Esophagus muscularis mucosa (tissue), 4 donors: ENCODE measurements around the gene CLGN. TPM values are rescaled to one million over a fixed set of nuclear protein-coding genes. Genes with fewer than 3 reads are reported as not detected.

Experiments
- DNase-seq: peaks from one replicate; pipeline ENCODE4 v3.0.0-alpha.2; 2017; ENCODE audit errors: extremely low spot score
- H3K27ac ChIP-seq, 4 donors: fragments of 200-600 bp; sonication (generic); replicated peaks in 1 of 4; 1 replicate in 3 of 4; 2 replicates in 1 of 4; pipeline ENCODE4 v1.5.1; 2016 to 2019; ENCODE audit warnings: mild to moderate bottlenecking in 1 of 4
- H3K27me3 ChIP-seq, 4 donors: fragments of 200-600 bp; sonication (generic); one replicate each; pipeline versions ENCODE4 v1.5.1 to v1.6.0; 2016 to 2019
- H3K36me3 ChIP-seq, 4 donors: fragments of 200-600 bp; sonication (generic); one replicate each; pipeline ENCODE4 v1.5.1; 2016 to 2019
- H3K4me1 ChIP-seq, 4 donors: fragments of 200-600 bp; sonication (generic); one replicate each; pipeline ENCODE4 v1.5.1; 2016 to 2019
- H3K4me3 ChIP-seq, 4 donors: fragments of 200-600 bp; sonication (generic); 1 replicate in 2 of 4; 2 replicates in 2 of 4; pipeline ENCODE4 v1.5.1; 2016 to 2019; ENCODE audit warnings: mild to moderate bottlenecking in 4 of 4, moderate library complexity in 1 of 4
- H3K9me3 ChIP-seq, 4 donors: fragments of 200-600 bp; sonication (generic); 1 replicate in 3 of 4; 2 replicates in 1 of 4; pipeline ENCODE4 v1.5.1; 2016 to 2019
- EP300 ChIP-seq: sonication (generic); formaldehyde crosslinking; IDR thresholded peaks from one replicate; pipeline ENCODE4 v1.6.1; 2017; ENCODE audit warnings: antibody characterized with exemption
- POLR2A ChIP-seq: fragments of 450-650 bp; IDR thresholded peaks from one replicate; pipeline ENCODE4 v1.6.1; 2017; ENCODE audit warnings: antibody characterized with exemption, moderate library complexity, mild to moderate bottlenecking, low read depth
- POLR2AphosphoS5 ChIP-seq, 2 donors: sonication (generic); formaldehyde crosslinking; IDR thresholded peaks; one replicate each; pipeline ENCODE4 v1.6.1; 2017; ENCODE audit warnings: antibody characterized with exemption in 2 of 2
- WGBS: methylation state at CpG from one replicate; pipeline ENCODE4 v1.1.5; 2018; 5-methylcytosine and 5-hydroxymethylcytosine counted together
- intact Hi-C: fragments of 100-400 bp; cut with DNase I; formaldehyde crosslinking; loops from one replicate; pipeline ENCODE4 v1.15.1; 2023
- total RNA-seq, 4 donors: library from RNA; depleted of rRNA; stranded (reverse); fragments of >200 nt; gene quantifications; one replicate each; pipeline versions ENCODE4 v1.1.0 to v1.2.1, GENCODE V29; 2016
- TF ChIP-seq, protein P1 (sequence below), 3 experiments: fragments of 200-600 bp in 2 of 3; fragments of 450-650 bp in 1 of 3; sonication (generic) in 2 of 3; IDR thresholded peaks; one replicate each; pipeline ENCODE4 v1.5.1; 2017 to 2019; ENCODE audit warnings: antibody characterized with exemption in 3 of 3, mild to moderate bottlenecking in 2 of 3, moderate library complexity in 1 of 3

Gene CLGN
- total RNA-seq, 4 donors from 2014 or later = 1.8 to 2.8 (median 2.2) TPM

GRCh38 chr4:140353786-140354185, 73.7 kb downstream of the CLGN start:
- 57% methylated on average over 6 of the region's 6 CpGs for WGBS
- DNase-seq = no peak
- no peaks in the 10 kb centered on the region for H3K9me3 ChIP-seq
- no peaks in the 10 kb centered on the region for H3K36me3 ChIP-seq
- H3K27me3 ChIP-seq = no peaks in the 10 kb centered on the region
- TF ChIP-seq POLR2AphosphoS5 (IDR thresholded peaks at IDR 0.05) (no peak), POLR2A (no peak), EP300 (no peak)
- TF ChIP-seq, protein P1, sequence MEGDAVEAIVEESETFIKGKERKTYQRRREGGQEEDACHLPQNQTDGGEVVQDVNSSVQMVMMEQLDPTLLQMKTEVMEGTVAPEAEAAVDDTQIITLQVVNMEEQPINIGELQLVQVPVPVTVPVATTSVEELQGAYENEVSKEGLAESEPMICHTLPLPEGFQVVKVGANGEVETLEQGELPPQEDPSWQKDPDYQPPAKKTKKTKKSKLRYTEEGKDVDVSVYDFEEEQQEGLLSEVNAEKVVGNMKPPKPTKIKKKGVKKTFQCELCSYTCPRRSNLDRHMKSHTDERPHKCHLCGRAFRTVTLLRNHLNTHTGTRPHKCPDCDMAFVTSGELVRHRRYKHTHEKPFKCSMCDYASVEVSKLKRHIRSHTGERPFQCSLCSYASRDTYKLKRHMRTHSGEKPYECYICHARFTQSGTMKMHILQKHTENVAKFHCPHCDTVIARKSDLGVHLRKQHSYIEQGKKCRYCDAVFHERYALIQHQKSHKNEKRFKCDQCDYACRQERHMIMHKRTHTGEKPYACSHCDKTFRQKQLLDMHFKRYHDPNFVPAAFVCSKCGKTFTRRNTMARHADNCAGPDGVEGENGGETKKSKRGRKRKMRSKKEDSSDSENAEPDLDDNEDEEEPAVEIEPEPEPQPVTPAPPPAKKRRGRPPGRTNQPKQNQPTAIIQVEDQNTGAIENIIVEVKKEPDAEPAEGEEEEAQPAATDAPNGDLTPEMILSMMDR (IDR thresholded peaks at IDR 0.05) = no peak
- no peak overlapping the region for H3K4me3 ChIP-seq
- no peaks in the 10 kb centered on the region for H3K4me1 ChIP-seq
- intact Hi-C loops = no loop called here
- no peak overlapping the region for H3K27ac ChIP-seq

GRCh38 chr4:140351093-140352075, 76.1 kb downstream of the CLGN start:
- H3K9me3 ChIP-seq = no peaks in the 10 kb centered on the region
- no peak overlapping the region for H3K4me3 ChIP-seq
- 90% methylated on average over 28 of the region's 28 CpGs for WGBS
- no peak for DNase-seq
- intact Hi-C loops = no loop called here
- H3K4me1 ChIP-seq = no peaks in the 10 kb centered on the region
- H3K36me3 ChIP-seq = no peaks in the 10 kb centered on the region
- TF ChIP-seq, protein P1 (IDR thresholded peaks at IDR 0.05) = no peak
- no peak for TF ChIP-seq POLR2A
- TF ChIP-seq EP300 = no peak
- no peak for TF ChIP-seq POLR2AphosphoS5 (IDR thresholded peaks at IDR 0.05)
- H3K27me3 ChIP-seq = no peaks in the 10 kb centered on the region
- H3K27ac ChIP-seq = no peak overlapping the region

DNA sequence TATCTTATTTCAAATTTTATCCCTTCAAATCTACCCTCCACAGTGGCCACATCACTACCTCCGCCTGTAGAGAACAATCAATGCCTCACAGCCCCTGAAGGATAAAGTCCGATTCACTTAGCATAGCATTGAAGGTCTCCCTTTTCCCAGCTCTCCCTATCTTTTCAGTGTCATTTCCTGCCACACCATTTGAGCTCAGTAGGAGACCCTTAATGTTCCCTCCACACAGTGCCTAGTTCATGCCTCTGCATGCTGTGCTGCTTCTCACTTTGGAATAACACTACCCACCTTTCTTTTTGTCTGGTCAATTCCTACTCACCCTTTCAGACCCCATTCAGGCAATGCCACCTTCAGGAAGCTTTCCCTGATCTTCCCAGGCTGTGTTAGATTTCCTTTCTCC, 77.6 kb downstream of the CLGN start:
- TF ChIP-seq EP300 (no peak), POLR2AphosphoS5 (IDR thresholded peaks at IDR 0.05) (no peak), POLR2A (no peak)
- TF ChIP-seq, protein P1 (IDR thresholded peaks at IDR 0.05) = no peak
- Histone ChIP-seq H3K9me3 (no peaks in the 10 kb centered on the region), H3K27me3 (no peaks in the 10 kb centered on the region), H3K4me3 (no peak overlapping the region), H3K4me1 (no peaks in the 10 kb centered on the region), H3K27ac (no peak overlapping the region), H3K36me3 (no peaks in the 10 kb centered on the region)
- intact Hi-C loops = no loop called here
- 86% methylated on average over 2 of the region's 2 CpGs for WGBS
- no peak for DNase-seq

DNA sequence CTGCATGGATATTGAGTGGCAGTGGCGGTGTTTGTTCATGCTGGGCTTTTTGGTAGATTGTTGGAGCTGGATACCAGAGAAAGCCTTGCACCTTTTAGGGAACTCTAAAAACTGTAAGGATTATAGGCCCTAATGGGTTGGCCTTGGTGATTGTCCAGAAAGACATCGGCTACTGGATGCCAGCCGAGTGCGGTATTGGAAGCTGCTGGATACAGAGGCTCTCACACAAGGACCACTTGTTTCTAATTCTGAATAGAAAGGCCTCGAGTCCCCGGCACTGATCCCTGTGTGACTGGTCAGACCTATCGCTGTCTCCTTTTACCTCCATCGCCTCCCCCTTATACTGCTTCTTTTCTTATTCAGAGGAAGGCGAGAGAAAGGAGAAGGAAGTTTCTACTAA, 81.3 kb downstream of the CLGN start:
- H3K27ac ChIP-seq = no peak overlapping the region
- intact Hi-C loops = no loop called here
- H3K9me3 ChIP-seq = no peaks in the 10 kb centered on the region
- WGBS = 89% methylated on average over 9 of the region's 9 CpGs
- no peaks in the 10 kb centered on the region for H3K27me3 ChIP-seq
- no peaks in the 10 kb centered on the region for H3K36me3 ChIP-seq
- peaks cover 0 to 6% (median 5%) of the 10 kb centered on the region in 4 donors for H3K4me1 ChIP-seq
- DNase-seq = no peak
- H3K4me3 ChIP-seq = no peak overlapping the region
- TF ChIP-seq POLR2AphosphoS5 (IDR thresholded peaks at IDR 0.05) = no peak
- TF ChIP-seq, protein P1 (IDR thresholded peaks at IDR 0.05) = no peak
- no peak for TF ChIP-seq EP300
- no peak for TF ChIP-seq POLR2A
